Testis (tissue), 3 donors: ENCODE measurements around the gene BCAT1. TPM values are rescaled to one million over a fixed set of nuclear protein-coding genes. Genes with fewer than 3 reads are reported as not detected.
"Not testable (repeated sequence)": the region's sequence is repeated elsewhere in the genome, so short reads cannot be mapped to it uniquely, and the experiment has no call there.

Source experiments
- DNase-seq: peaks from one replicate; pipeline ENCODE4 v3.0.0-alpha.2; 2019
- H3K27ac ChIP-seq, 2 donors: fragments of 200-600 bp; sonication (generic); one replicate each; pipeline ENCODE4 v1.5.1; 2019
- H3K27me3 ChIP-seq: fragments of 200-600 bp; sonication (generic); one replicate; pipeline ENCODE4 v1.5.1; 2019
- H3K36me3 ChIP-seq: fragments of 200-600 bp; sonication (generic); one replicate; pipeline ENCODE4 v1.5.1; 2017; ENCODE audit warnings: low read depth; ENCODE audit errors: missing control alignments
- H3K4me1 ChIP-seq: fragments of 200-600 bp; sonication (generic); one replicate; pipeline ENCODE4 v1.5.1; 2019
- H3K4me3 ChIP-seq, 2 donors: fragments of 200-600 bp; sonication (generic); one replicate each; pipeline ENCODE4 v1.5.1; 2017 to 2019
- H3K9me3 ChIP-seq: fragments of 200-600 bp; sonication (generic); one replicate; pipeline ENCODE4 v1.5.1; 2017
- CTCF ChIP-seq, 3 experiments: fragments of 450-650 bp in 2 of 3; fragments of 200-600 bp in 1 of 3; sonication (generic) in 1 of 3; IDR thresholded peaks; one replicate each; pipeline ENCODE4 v1.5.1; 2016 to 2019; ENCODE audit warnings: antibody characterized with exemption in 3 of 3, mild to moderate bottlenecking in 2 of 3, moderate library complexity in 1 of 3
- POLR2A ChIP-seq: fragments of 450-650 bp; IDR thresholded peaks from one replicate; pipeline ENCODE4 v1.6.1; 2017; ENCODE audit warnings: antibody characterized with exemption, mild to moderate bottlenecking, moderate library complexity
- WGBS, 2 donors: methylation state at CpG; one replicate each; pipeline ENCODE4 v1.1.5; 2018; 5-methylcytosine and 5-hydroxymethylcytosine counted together
- intact Hi-C: fragments of 100-400 bp; cut with DNase I; formaldehyde crosslinking; loops from one replicate; pipeline ENCODE4 v1.15.1; 2023; ENCODE audit warnings: low total_unique reads
- polyA plus RNA-seq: library from polyadenylated mRNA; stranded (reverse); fragments of 350-450 nt; fragmentation: Illumina TruSeq; extraction: RNeasy Lipid Tissue Mini Kit (QIAGEN cat#74804); gene quantifications from one replicate; pipeline ENCODE4 v1.2.3, GENCODE V29; 2014; ENCODE audit warnings: low read depth, low replicate concordance; ENCODE audit not compliant: insufficient read depth
- total RNA-seq, 2 donors: library from RNA; depleted of rRNA; stranded (reverse); fragments of >200 nt; gene quantifications; one replicate each; pipeline ENCODE4 v1.2.3, GENCODE V29; 2016

Gene BCAT1
- total and polyA plus RNA-seq, 3 donors from 2014 or later, result 30.8 to 44.2 (median 34.7) TPM

- TF ChIP-seq POLR2A, result no peak
- no peak for TF ChIP-seq CTCF (IDR thresholded peaks at IDR 0.05)
- 76 to 94% methylated on average over 5 of the region's 5 CpGs for WGBS, 2 donors
- Histone ChIP-seq H3K27ac (no peak overlapping the region), H3K4me3 (no peak overlapping the region), H3K4me1 (no peaks in the 10 kb centered on the region), H3K9me3 (no peaks in the 10 kb centered on the region), H3K27me3 (no peaks in the 10 kb centered on the region), H3K36me3 (no peaks in the 10 kb centered on the region)
- intact Hi-C loops, result no loop called here
- no peak for DNase-seq
These were observed 138.5 kb downstream of the BCAT1 start for GRCh38 chr12:24810378-24810777.

GRCh38 chr12:24809306-24809705 lies 139.6 kb downstream of the BCAT1 start:
- H3K9me3 ChIP-seq, H3K36me3 ChIP-seq, H3K4me1 ChIP-seq, H3K27me3 ChIP-seq, DNase-seq, intact Hi-C loops, H3K27ac ChIP-seq, H3K4me3 ChIP-seq: not testable (repeated sequence)
- WGBS, 2 donors, result 87 to 97% methylated on average over 1 of the region's 1 CpG

DNA sequence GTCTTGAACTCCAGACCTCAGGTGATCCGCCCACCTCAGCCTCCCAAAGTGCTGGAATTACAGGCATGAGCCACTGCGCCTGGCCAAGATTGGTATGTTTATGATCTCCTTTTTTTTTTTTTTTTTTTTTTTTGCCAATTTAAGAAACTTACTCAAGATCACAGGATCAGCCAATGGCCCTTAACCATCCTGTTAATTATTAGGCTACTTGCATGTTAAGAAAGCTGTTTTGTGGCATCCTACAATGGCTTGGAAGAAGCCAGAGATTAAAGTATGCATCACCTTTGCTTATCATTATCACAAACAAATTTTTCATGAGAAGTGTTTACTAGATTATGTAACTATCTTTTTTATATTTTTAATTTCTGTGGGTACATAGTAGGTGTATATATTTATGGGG lies 140.2 kb downstream of the BCAT1 start:
- Histone ChIP-seq H3K4me3 (no peak overlapping the region), H3K9me3 (no peaks in the 10 kb centered on the region), H3K4me1 (no peaks in the 10 kb centered on the region), H3K36me3 (no peaks in the 10 kb centered on the region), H3K27ac (no peak overlapping the region), H3K27me3 (no peaks in the 10 kb centered on the region)
- TF ChIP-seq POLR2A, result no peak
- no peak for TF ChIP-seq CTCF (IDR thresholded peaks at IDR 0.05)
- no peak for DNase-seq
- intact Hi-C loops, result no loop called here
- WGBS, 2 donors, result 96 to 97% methylated on average over 2 of the region's 2 CpGs

DNA sequence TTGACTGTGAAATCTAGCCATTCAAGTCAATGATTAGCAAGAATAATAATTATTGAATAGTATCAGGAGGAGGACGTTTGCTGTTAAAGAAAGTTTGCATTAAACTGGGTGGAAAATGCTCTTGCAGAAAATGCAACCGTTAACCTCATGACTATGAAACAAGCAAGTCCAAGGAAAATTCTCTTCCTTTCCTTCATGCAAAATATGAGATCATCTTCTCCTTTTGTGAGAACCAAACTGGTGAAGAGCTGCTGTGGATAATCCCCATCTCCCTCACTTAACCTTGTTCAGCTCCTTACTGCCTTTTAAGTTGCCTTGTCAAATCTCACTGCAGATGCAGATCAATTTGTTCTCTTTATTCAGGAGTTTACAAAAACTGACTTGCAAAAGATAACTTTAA lies 142.5 kb downstream of the BCAT1 start:
- no peaks in the 10 kb centered on the region for H3K36me3 ChIP-seq
- no peak for TF ChIP-seq POLR2A
- TF ChIP-seq CTCF (IDR thresholded peaks at IDR 0.05), result no peak
- no peaks in the 10 kb centered on the region for H3K27me3 ChIP-seq
- H3K4me3 ChIP-seq, result no peak overlapping the region
- intact Hi-C loops, result no loop called here
- H3K27ac ChIP-seq, result no peak overlapping the region
- WGBS, 2 donors, result 82 to 87% methylated on average over 2 of the region's 2 CpGs
- no peaks in the 10 kb centered on the region for H3K9me3 ChIP-seq
- DNase-seq, result no peak
- H3K4me1 ChIP-seq, result no peaks in the 10 kb centered on the region

GRCh38 chr12:24803430-24804245 lies 145.3 kb downstream of the BCAT1 start:
- intact Hi-C loops, result no loop called here
- Histone ChIP-seq H3K4me1 (no peaks in the 10 kb centered on the region), H3K9me3 (no peaks in the 10 kb centered on the region), H3K27ac (no peak overlapping the region), H3K36me3 (no peaks in the 10 kb centered on the region), H3K4me3 (no peak overlapping the region), H3K27me3 (no peaks in the 10 kb centered on the region)
- no peak for DNase-seq
- TF ChIP-seq POLR2A (no peak), CTCF (IDR thresholded peaks at IDR 0.05) (no peak)
- WGBS, 2 donors, result 70 to 77% methylated on average over 3 to 5 of the region's 5 CpGs
